Measurements from ENCODE around the gene FMNL1. TPM values are rescaled to one million over a fixed set of nuclear protein-coding genes. Genes with fewer than 3 reads are reported as not detected.

The FMNL1 gene
- polyA plus RNA-seq, 3 donors from 2014 or later: 17.6 to 66.7 (median 25.3) TPM

DNA sequence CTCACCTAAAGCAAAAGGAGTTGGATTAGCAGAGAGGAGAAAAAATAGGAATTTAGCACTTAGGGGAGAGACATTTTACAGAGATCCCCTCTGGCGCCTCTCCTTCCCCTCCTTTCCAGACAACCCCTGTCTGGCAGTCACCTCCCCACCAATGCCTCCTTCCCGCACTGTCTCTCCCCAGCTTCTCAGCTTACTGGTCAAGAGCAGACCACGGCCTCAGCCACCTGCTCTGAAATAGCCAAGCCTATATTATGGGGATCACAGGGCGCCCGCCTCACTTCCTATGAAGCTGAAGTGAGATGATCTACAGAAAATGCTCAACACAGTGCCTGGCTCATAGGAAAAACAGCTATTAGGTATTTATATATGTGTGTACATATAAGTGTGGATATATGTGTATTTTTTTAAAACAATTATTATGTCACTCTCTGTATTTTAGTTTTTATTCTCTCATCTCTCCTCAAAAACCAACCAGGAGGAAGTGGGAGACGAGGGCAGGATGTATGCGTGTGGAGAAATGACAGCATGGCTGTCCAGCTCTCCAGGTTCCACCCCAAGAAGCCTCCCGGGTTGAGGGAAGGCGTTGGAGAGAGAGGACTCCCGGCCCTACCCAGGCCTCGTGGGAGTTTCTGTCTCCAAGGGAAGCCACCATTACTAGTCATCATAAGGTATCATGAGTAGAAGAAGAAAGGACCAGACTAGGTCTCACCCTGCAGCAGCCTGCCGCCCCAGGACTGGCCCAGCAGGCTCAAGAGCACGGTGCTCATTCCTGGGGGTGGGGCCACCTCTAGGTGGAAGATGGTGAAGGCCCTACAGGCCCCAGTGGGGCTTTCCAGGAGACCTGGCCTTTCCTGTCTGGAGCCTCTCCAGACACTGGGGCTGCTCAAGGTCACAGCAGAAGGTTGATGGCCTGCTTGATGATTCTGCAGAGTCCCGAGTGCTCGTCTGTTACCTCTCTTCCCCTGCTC is 67.9 kb downstream of the FMNL1 start:
- Mint-ChIP-seq H3K36me3 (peaks cover 4 to 17% (median 7%) of the 10 kb centered on the region in 3 donors), H3K4me1 (peaks cover 31 to 41% of the 10 kb centered on the region in 2 donors), H3K9me3 (no peaks in the 10 kb centered on the region), H3K4me3 (no peak overlapping the region), H3K27ac (peak overlapping the region in 4 of 6 donors; percentile 9 to 77 (median 52)), H3K27me3 (ENCODE audit: low read depth in 3 of 3) (peaks cover 0 to 3% (median 0%) of the 10 kb centered on the region in 3 donors)
- DNase-seq: no peak

DNA sequence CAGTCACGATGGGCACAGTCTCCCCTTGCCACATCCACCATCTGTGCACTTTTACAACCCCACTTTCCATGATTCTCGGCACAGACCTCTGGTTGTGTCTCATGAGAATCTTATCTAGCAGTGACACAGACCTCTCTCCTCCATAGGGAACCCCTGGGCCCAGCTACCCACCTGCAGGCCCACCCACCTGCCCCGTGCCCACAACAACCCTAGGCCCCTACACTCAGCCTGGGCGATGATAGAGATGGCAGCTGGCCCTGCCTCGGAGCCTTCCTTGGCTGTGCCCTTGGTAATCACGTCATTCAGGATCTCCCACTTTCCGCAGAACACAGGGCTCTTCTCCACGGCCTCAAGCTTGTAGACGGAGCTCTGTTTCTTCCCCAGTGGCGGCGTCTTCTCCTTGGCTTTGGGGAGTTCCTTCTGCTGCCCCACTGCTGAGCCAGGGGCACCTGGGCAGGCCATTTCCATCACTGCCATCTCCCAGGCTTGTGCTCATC is 68.6 kb downstream of the FMNL1 start:
- Mint-ChIP-seq H3K9me3 (no peaks in the 10 kb centered on the region), H3K4me1 (peaks cover 37 to 48% of the 10 kb centered on the region in 2 donors), H3K36me3 (peaks cover 4 to 17% (median 7%) of the 10 kb centered on the region in 3 donors), H3K27me3 (ENCODE audit: low read depth in 3 of 3) (peaks cover 0 to 2% (median 0%) of the 10 kb centered on the region in 3 donors), H3K27ac (peak overlapping the region; percentile 33 to 85 (median 62)), H3K4me3 (no peak overlapping the region)
- no peak for DNase-seq

- Mint-ChIP-seq H3K9me3 (no peaks in the 10 kb centered on the region), H3K4me1 (peaks cover 45 to 58% of the 10 kb centered on the region in 2 donors), H3K27me3 (ENCODE audit: low read depth in 3 of 3) (peaks cover 0 to 2% (median 0%) of the 10 kb centered on the region in 3 donors), H3K4me3 (no peak overlapping the region), H3K27ac (peak overlapping the region; percentile 31 to 85 (median 53)), H3K36me3 (peaks cover 4 to 14% (median 4%) of the 10 kb centered on the region in 3 donors)
- no peak for DNase-seq
These were observed 69.6 kb downstream of the FMNL1 start for GRCh38 chr17:45291171-45291805.

- peaks cover 0 to 2% (median 0%) of the 10 kb centered on the region in 3 donors for H3K27me3 Mint-ChIP-seq (ENCODE audit: low read depth in 3 of 3)
- H3K4me3 Mint-ChIP-seq: no peak overlapping the region
- peaks cover 0 to 6% (median 0%) of the 10 kb centered on the region in 3 donors for H3K36me3 Mint-ChIP-seq
- H3K9me3 Mint-ChIP-seq: no peaks in the 10 kb centered on the region
- DNase-seq: no peak
- peaks cover 57 to 72% of the 10 kb centered on the region in 2 donors for H3K4me1 Mint-ChIP-seq
- H3K27ac Mint-ChIP-seq: peak overlapping the region in 5 of 6 donors; percentile 26 to 85 (median 71)
These were observed 71.2 kb downstream of the FMNL1 start for GRCh38 chr17:45292696-45293412.

DNA sequence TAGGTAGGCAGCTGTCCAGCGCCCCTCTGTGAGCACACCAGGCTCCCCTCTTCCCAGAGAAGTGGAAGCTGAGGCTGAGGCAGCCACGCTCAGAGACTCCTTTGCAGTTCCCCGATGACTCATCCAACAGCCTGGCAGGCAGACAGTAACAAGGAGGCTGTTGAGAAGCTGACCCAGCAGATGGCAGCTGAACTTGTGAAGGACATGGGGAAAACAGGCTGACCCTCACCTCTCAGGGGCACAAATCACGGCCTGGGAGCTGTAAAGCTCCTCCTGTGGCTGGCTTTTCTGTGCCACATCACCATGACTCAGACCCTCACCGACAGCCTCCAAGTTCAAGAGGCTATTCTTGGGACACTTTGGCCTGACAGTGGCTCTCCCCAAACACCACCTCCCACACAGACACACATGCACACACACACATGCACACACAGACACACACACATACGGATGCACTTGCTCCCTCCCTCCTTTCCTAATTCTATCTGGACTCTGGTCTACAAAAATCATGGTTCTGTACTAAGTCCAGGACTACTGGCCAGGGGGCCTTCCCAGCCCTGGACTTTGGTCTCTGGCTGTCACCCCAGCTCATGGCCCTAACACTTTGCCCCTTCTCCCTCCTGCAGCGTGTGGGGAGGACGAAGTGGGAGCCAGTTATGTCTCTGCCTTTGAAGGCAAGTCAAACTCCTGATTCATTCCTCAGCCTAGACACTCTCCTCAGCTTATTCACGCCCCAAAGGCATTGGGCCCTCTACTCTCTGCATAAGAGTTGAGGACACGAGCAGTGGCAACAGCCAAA is 71.9 kb downstream of the FMNL1 start:
- Mint-ChIP-seq H3K27me3 (ENCODE audit: low read depth in 3 of 3) (peaks cover 0 to 2% (median 0%) of the 10 kb centered on the region in 3 donors), H3K36me3 (peaks cover 0 to 6% (median 0%) of the 10 kb centered on the region in 3 donors), H3K4me3 (no peak overlapping the region), H3K9me3 (no peaks in the 10 kb centered on the region), H3K4me1 (peaks cover 63 to 80% of the 10 kb centered on the region in 2 donors), H3K27ac (peak overlapping the region in 5 of 6 donors; percentile 66 to 86 (median 80))
- no peak for DNase-seq

DNA sequence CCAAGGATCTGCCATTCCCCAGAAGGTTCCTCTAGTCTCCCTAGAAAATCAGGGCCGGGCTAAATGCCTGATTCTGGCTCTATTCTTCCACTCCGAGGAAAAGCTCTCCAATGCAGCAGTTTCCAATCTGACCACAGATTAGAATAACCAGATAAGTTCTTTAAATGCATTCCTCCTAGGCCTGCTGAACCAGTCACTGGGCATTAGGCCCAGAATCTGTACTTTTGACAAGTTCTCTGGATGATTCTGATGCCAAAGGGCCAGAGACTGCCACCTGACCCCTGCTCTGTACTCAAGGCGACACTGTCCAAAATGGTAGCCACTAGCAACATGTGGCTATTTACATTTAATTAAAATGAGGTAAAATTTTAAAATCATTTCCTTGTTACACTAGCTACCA is 72.8 kb downstream of the FMNL1 start:
- peak overlapping the region in 2 of 6 donors; percentile 83 to 86 for H3K27ac Mint-ChIP-seq
- H3K4me3 Mint-ChIP-seq: no peak overlapping the region
- DNase-seq: no peak
- no peaks in the 10 kb centered on the region for H3K9me3 Mint-ChIP-seq
- H3K27me3 Mint-ChIP-seq (ENCODE audit: low read depth in 3 of 3): peaks cover 0 to 2% (median 0%) of the 10 kb centered on the region in 3 donors
- H3K36me3 Mint-ChIP-seq: peaks cover 0 to 3% (median 0%) of the 10 kb centered on the region in 3 donors
- peaks cover 70 to 89% of the 10 kb centered on the region in 2 donors for H3K4me1 Mint-ChIP-seq

- peak overlapping the region; percentile 41 to 85 (median 66) for H3K27ac Mint-ChIP-seq
- peaks cover 76 to 91% of the 10 kb centered on the region in 2 donors for H3K4me1 Mint-ChIP-seq
These were observed 74.5 kb downstream of the FMNL1 start for GRCh38 chr17:45296003-45296832.

GRCh38 chr17:45296833-45297124 is 75.1 kb downstream of the FMNL1 start:
- H3K9me3 Mint-ChIP-seq: no peaks in the 10 kb centered on the region
- peak overlapping the region in 3 of 5 donors; percentile 31 to 61 (median 40) for H3K4me3 Mint-ChIP-seq
- no peak for DNase-seq
- peaks cover 0 to 3% (median under 1%) of the 10 kb centered on the region in 3 donors for H3K27me3 Mint-ChIP-seq (ENCODE audit: low read depth in 3 of 3)
- peaks cover 77 to 86% of the 10 kb centered on the region in 2 donors for H3K4me1 Mint-ChIP-seq
- peak overlapping the region in 5 of 6 donors; percentile 41 to 85 (median 53) for H3K27ac Mint-ChIP-seq
- H3K36me3 Mint-ChIP-seq: no peaks in the 10 kb centered on the region

More at GRCh38 chr17:45296003-45296832, 74.5 kb downstream of the FMNL1 start:
- no peak for DNase-seq
- Mint-ChIP-seq H3K4me3 (peak overlapping the region in 4 of 5 donors; percentile 38 to 61 (median 40)), H3K9me3 (no peaks in the 10 kb centered on the region), H3K36me3 (no peaks in the 10 kb centered on the region), H3K27me3 (ENCODE audit: low read depth in 3 of 3) (peaks cover 0 to 3% (median 0%) of the 10 kb centered on the region in 3 donors)

Other genes with a start within 250 kb of the FMNL1 start
- 10 to 100 TPM in 1 of 3 donors, 1 to 10 TPM in 2; 8.3 to 22.9 (median 9.3) TPM for gene DCAKD, start 170.3 kb upstream of the FMNL1 start, polyA plus RNA-seq
- gene NMT1, start 160.6 kb upstream of the FMNL1 start, polyA plus RNA-seq: 10 to 100 TPM; 53.8 to 74.1 (median 69.9) TPM
- under 1 TPM in 1 of 3 donors, not detected in 2; 0.75 TPM for gene PLCD3, start 89.4 kb upstream of the FMNL1 start, polyA plus RNA-seq
- 10 to 100 TPM in 2 of 3 donors, 1 to 10 TPM in 1; 7.9 to 11.2 (median 10.4) TPM for gene ACBD4, start 86.2 kb upstream of the FMNL1 start, polyA plus RNA-seq
- 1 to 10 TPM; 1.1 to 7.2 (median 3.0) TPM for gene HEXIM1, start 73.4 kb upstream of the FMNL1 start, polyA plus RNA-seq
- 1 to 10 TPM; 1.9 to 7.4 (median 5.6) TPM for gene HEXIM2, start 60.0 kb upstream of the FMNL1 start, polyA plus RNA-seq
- gene SPATA32, start 40.2 kb downstream of the FMNL1 start, polyA plus RNA-seq: under 1 TPM in 1 of 3 donors, not detected in 2; 0.16 TPM
- 1 to 10 TPM; 1.0 to 3.4 (median 3.0) TPM for gene MAP3K14, start 95.1 kb downstream of the FMNL1 start, polyA plus RNA-seq
- gene ARHGAP27, start 211.0 kb downstream of the FMNL1 start, polyA plus RNA-seq: 10 to 100 TPM; 23.5 to 64.9 (median 27.8) TPM

All from immature natural killer cell (primary cell).